GM10266 (cell line): Measurements from ENCODE around the gene STPG4.

ENCODE experiments used
- DNase-seq: peaks from one replicate; pipeline ENCODE4 v3.0.0; 2012; ENCODE audit errors: extremely low spot score
- CTCF ChIP-seq: IDR thresholded peaks from 2 replicates; pipeline ENCODE4 v1.5.1; 2012; ENCODE audit warnings: mild to moderate bottlenecking, low read depth; ENCODE audit not compliant: control insufficient read depth, insufficient read depth; ENCODE audit errors: missing control alignments

The STPG4 gene

GRCh38 chr2:47181176-47181575 is 26.1 kb upstream of the STPG4 start:
- no peak for TF ChIP-seq CTCF
- no peak for DNase-seq

- no peak for TF ChIP-seq CTCF
- no peak for DNase-seq
Measured at GRCh38 chr2:47180531-47180930, 25.4 kb upstream of the STPG4 start.

- no peak for TF ChIP-seq CTCF
- no peak for DNase-seq
Measured at GRCh38 chr2:47179388-47179787, 24.3 kb upstream of the STPG4 start.

GRCh38 chr2:47178341-47178740 is 23.2 kb upstream of the STPG4 start:
- DNase-seq: no peak
- no peak for TF ChIP-seq CTCF

- DNase-seq: no peak
Measured at GRCh38 chr2:47177043-47177565, 22.0 kb upstream of the STPG4 start.

GRCh38 chr2:47174733-47175361 is 19.7 kb upstream of the STPG4 start:
- TF ChIP-seq CTCF: no peak
- peak; percentile 42 for DNase-seq

More at GRCh38 chr2:47177043-47177565, 22.0 kb upstream of the STPG4 start:
- TF ChIP-seq CTCF: no peak

GRCh38 chr2:47173986-47174732 is 19.1 kb upstream of the STPG4 start:
- DNase-seq: no peak
- no peak for TF ChIP-seq CTCF
